Mesenchymal stem cell (in vitro differentiated cells and primary cell): ENCODE data around the gene SDF4.

Experiments
- DNase-seq: peaks from one replicate; pipeline ENCODE4 v3.0.0-alpha.2; 2013
- H2AFZ ChIP-seq: one replicate; pipeline ENCODE4 v1.6.1; 2013; ENCODE audit warnings: low read depth, mild to moderate bottlenecking, control low read depth, inconsistent platforms, low read length, moderate library complexity
- H2AK5ac ChIP-seq: 2 replicates; pipeline ENCODE4 v1.6.1; 2013; ENCODE audit warnings: low read length, moderate library complexity, mild to moderate bottlenecking, inconsistent platforms; ENCODE audit not compliant: severe bottlenecking
- H2BK120ac ChIP-seq: one replicate; pipeline ENCODE4 v1.6.1; 2013; ENCODE audit warnings: low read depth, mild to moderate bottlenecking, inconsistent platforms, low read length, moderate library complexity
- H2BK12ac ChIP-seq, 2 experiments: one replicate each; pipeline ENCODE4 v1.6.1; 2013; ENCODE audit warnings: inconsistent platforms in 2 of 2, low read length in 2 of 2, mild to moderate bottlenecking in 2 of 2, moderate library complexity in 2 of 2, control low read depth in 1 of 2
- H2BK15ac ChIP-seq: one replicate; pipeline ENCODE4 v1.6.1; 2013; ENCODE audit warnings: mild to moderate bottlenecking, low read depth, inconsistent platforms; ENCODE audit not compliant: poor library complexity, severe bottlenecking
- H2BK5ac ChIP-seq: 2 replicates; pipeline ENCODE4 v1.6.1; 2013; ENCODE audit warnings: low read depth, mild to moderate bottlenecking, low read length, control low read depth, inconsistent platforms; ENCODE audit not compliant: poor library complexity, severe bottlenecking
- H3K14ac ChIP-seq, 2 experiments: one replicate each; pipeline ENCODE4 v1.6.1; 2013; ENCODE audit warnings: inconsistent platforms in 2 of 2, low read length in 2 of 2, control low read depth in 1 of 2, mild to moderate bottlenecking in 1 of 2, moderate library complexity in 1 of 2
- H3K18ac ChIP-seq, 2 experiments: one replicate each; pipeline ENCODE4 v1.6.1; 2013; ENCODE audit warnings: inconsistent platforms in 2 of 2, low read length in 2 of 2, control low read depth in 1 of 2, low read depth in 1 of 2, mild to moderate bottlenecking in 1 of 2
- H3K23ac ChIP-seq, 2 experiments: one replicate each; pipeline ENCODE4 v1.6.1; 2013; ENCODE audit warnings: inconsistent platforms in 2 of 2, low read length in 2 of 2, mild to moderate bottlenecking in 2 of 2, moderate library complexity in 2 of 2, control low read depth in 1 of 2
- H3K27ac ChIP-seq: 2 replicates; pipeline ENCODE4 v1.5.1; 2013; ENCODE audit warnings: mild to moderate bottlenecking, moderate library complexity, low read length, control low read depth, inconsistent platforms; ENCODE audit not compliant: poor library complexity, severe bottlenecking
- H3K27me3 ChIP-seq, 2 experiments: 2 replicates each; pipeline versions ENCODE4 v1.6.1 to v1.7.0; 2013; ENCODE audit warnings: low read length in 2 of 2, mild to moderate bottlenecking in 2 of 2, moderate library complexity in 2 of 2, control low read depth in 1 of 2, inconsistent platforms in 1 of 2; ENCODE audit not compliant: control insufficient read depth in 1 of 2, insufficient read depth in 1 of 2
- H3K36me3 ChIP-seq, 2 experiments: 2 replicates each; pipeline versions ENCODE4 v1.6.1 to v1.7.0; 2013; ENCODE audit warnings: low read length in 2 of 2, control low read depth in 1 of 2, inconsistent platforms in 1 of 2, low read depth in 1 of 2, mild to moderate bottlenecking in 1 of 2; ENCODE audit not compliant: insufficient read depth in 2 of 2, control insufficient read depth in 1 of 2
- H3K4ac ChIP-seq, 2 experiments: one replicate each; pipeline ENCODE4 v1.6.1; 2013; ENCODE audit warnings: inconsistent platforms in 2 of 2, low read length in 2 of 2, mild to moderate bottlenecking in 2 of 2, moderate library complexity in 2 of 2, control low read depth in 1 of 2, low read depth in 1 of 2
- H3K4me1 ChIP-seq: 2 replicates; pipeline ENCODE4 v1.6.1; 2013; ENCODE audit warnings: low read depth, low read length, control low read depth; ENCODE audit not compliant: control insufficient read depth, insufficient read depth
- H3K4me2 ChIP-seq: 2 replicates; pipeline ENCODE4 v1.6.1; 2013; ENCODE audit warnings: low read length, mild to moderate bottlenecking, inconsistent platforms; ENCODE audit not compliant: poor library complexity, severe bottlenecking
- H3K4me3 ChIP-seq, 2 experiments: 2 replicates each; pipeline versions ENCODE4 v1.5.1 to v1.7.0; 2013; ENCODE audit warnings: low read length in 2 of 2, mild to moderate bottlenecking in 2 of 2, control low read depth in 1 of 2, low read depth in 1 of 2; ENCODE audit not compliant: insufficient read depth in 1 of 2
- H3K79me1 ChIP-seq: replicated peaks from 2 replicates; pipeline ENCODE4 v1.6.1; 2013; ENCODE audit warnings: mild to moderate bottlenecking, control low read depth, low read length, inconsistent platforms; ENCODE audit not compliant: poor library complexity, severe bottlenecking
- H3K9ac ChIP-seq: 2 replicates; pipeline ENCODE4 v1.7.0; 2013; ENCODE audit warnings: mild to moderate bottlenecking, low read length, moderate library complexity
- H3K9me3 ChIP-seq: 2 replicates; pipeline ENCODE4 v1.7.0; 2013; ENCODE audit warnings: mild to moderate bottlenecking, low read length; ENCODE audit not compliant: control insufficient read depth
- H4K8ac ChIP-seq: one replicate; pipeline ENCODE4 v1.6.1; 2013; ENCODE audit warnings: inconsistent platforms, mild to moderate bottlenecking, low read length, moderate library complexity
- H4K91ac ChIP-seq: one replicate; pipeline ENCODE4 v1.6.1; 2013; ENCODE audit warnings: mild to moderate bottlenecking, low read length, inconsistent platforms
- WGBS: methylation state at CpG from one replicate; pipeline ENCODE4 v1.1.7; 2013; ENCODE audit warnings: mixed read lengths; 5-methylcytosine and 5-hydroxymethylcytosine counted together

Gene SDF4

DNA sequence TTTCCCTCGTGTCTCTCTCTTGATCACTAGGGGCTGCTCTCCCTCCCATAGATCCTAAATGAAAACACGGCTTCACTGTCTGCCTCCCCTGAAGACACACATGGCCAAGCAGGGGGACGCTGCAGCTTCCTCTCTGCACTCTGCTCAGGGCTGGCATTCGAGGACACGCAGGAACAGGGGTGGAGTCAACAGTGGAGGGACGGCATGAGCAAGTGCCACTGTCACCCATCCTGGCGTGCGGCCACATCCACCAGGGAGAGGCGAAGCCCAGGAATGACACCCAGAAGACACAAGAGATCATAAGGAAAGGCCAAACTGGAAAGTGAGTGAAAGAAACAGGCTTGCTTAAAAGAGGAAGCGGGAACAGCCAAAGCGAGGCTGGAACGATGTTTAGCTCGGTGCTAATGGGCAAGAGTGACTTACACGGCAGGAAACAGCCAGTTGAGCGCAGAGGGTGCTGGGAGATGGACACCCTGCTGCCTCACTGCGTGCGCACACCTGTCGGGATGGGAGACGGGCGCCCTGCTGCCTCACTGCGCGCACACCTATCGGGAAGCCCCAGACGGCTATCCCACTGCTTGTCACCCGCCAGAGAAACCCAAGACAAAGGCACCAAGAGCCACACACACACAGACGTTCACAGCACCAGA is 28.3 kb upstream of the SDF4 start:
- Histone ChIP-seq H3K4me2 (no peak overlapping the region), H2BK120ac (no peak overlapping the region), H2BK12ac (no peak overlapping the region), H2BK15ac (no peak overlapping the region), H2AK5ac (no peak overlapping the region), H3K14ac (no peak overlapping the region), H3K4me3 (no peak overlapping the region), H3K79me1 (peaks cover 36% of the 10 kb centered on the region), H3K9me3 (no peaks in the 10 kb centered on the region), H3K27me3 (no peaks in the 10 kb centered on the region), H2BK5ac (no peak overlapping the region), H3K4me1 (peaks cover 35% of the 10 kb centered on the region), H3K9ac (no peak overlapping the region), H4K8ac (no peak overlapping the region), H3K27ac (no peak overlapping the region), H3K18ac (peak overlapping the region in 1 of 2 experiments; percentile 22), H4K91ac (peak overlapping the region; percentile 28), H3K36me3 (peaks cover 75 to 76% of the 10 kb centered on the region in 2 experiments), H2AFZ (no peak overlapping the region), H3K23ac (no peak overlapping the region), H3K4ac (no peak overlapping the region)
- 91% methylated on average over 26 of the region's 26 CpGs for WGBS
- no peak for DNase-seq

DNA sequence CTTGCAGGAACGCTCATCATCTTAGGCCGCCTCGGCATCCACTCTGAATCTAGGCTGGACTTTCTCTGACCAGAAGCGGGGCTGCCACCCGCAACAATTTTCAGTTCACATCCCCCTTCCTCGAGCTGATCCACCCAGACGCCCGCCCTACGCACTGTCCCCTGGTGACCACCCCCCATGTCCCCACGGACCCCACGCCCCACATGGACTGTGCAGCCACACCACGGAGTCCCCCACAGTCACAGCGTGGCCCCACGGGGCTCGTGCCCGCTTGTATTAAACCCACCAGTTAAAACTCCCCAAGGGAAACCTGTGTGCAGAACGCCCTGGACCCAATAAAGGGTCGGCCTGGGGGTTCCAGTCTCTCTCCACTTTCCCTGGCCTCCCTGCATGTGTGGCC is 27.7 kb upstream of the SDF4 start:
- peaks cover 39% of the 10 kb centered on the region for H3K79me1 ChIP-seq
- H3K4ac ChIP-seq, result no peak overlapping the region
- H4K91ac ChIP-seq, result no peak overlapping the region
- H3K4me2 ChIP-seq, result no peak overlapping the region
- H4K8ac ChIP-seq, result no peak overlapping the region
- no peak overlapping the region for H2AK5ac ChIP-seq
- H3K4me1 ChIP-seq, result peaks cover 32% of the 10 kb centered on the region
- H3K9ac ChIP-seq, result no peak overlapping the region
- H2AFZ ChIP-seq, result no peak overlapping the region
- H3K23ac ChIP-seq, result no peak overlapping the region
- H2BK15ac ChIP-seq, result no peak overlapping the region
- H3K18ac ChIP-seq, result no peak overlapping the region
- H3K14ac ChIP-seq, result no peak overlapping the region
- no peak overlapping the region for H2BK12ac ChIP-seq
- H3K4me3 ChIP-seq, result no peak overlapping the region
- H2BK5ac ChIP-seq, result no peak overlapping the region
- H3K27me3 ChIP-seq, result no peaks in the 10 kb centered on the region
- peaks cover 75 to 82% of the 10 kb centered on the region in 2 experiments for H3K36me3 ChIP-seq
- H3K9me3 ChIP-seq, result no peaks in the 10 kb centered on the region
- 98% methylated on average over 18 of the region's 18 CpGs for WGBS
- no peak overlapping the region for H3K27ac ChIP-seq
- no peak overlapping the region for H2BK120ac ChIP-seq
- no peak for DNase-seq

DNA sequence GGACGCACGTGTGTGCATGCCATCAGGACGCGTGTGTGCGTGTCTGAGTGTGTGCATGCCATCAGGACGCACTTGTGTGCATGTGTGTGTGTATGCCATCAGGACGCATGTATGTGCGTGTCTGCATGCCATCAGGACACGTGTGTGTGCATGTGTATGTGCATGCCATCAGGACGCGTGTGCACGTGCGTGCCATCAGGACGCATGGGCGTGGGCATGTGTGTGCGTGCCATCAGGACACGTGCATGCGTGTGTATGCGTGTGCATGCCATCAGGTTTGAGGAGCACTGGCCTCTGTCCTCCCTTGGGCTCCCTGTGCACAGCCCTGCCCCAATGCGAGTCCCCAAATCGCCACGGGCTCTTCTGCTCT is 27.3 kb upstream of the SDF4 start:
- DNase-seq, result no peak
- H3K27ac ChIP-seq, result no peak overlapping the region
- H2BK15ac ChIP-seq, result no peak overlapping the region
- H3K14ac ChIP-seq, result no peak overlapping the region
- H4K91ac ChIP-seq, result peak overlapping the region; percentile 29
- H2AK5ac ChIP-seq, result no peak overlapping the region
- H2BK120ac ChIP-seq, result no peak overlapping the region
- H3K4ac ChIP-seq, result no peak overlapping the region
- H3K4me2 ChIP-seq, result no peak overlapping the region
- H3K27me3 ChIP-seq, result no peaks in the 10 kb centered on the region
- H3K9me3 ChIP-seq, result no peaks in the 10 kb centered on the region
- no peak overlapping the region for H2BK12ac ChIP-seq
- peaks cover 74 to 83% of the 10 kb centered on the region in 2 experiments for H3K36me3 ChIP-seq
- WGBS, result 97% methylated on average over 22 of the region's 22 CpGs
- no peak overlapping the region for H3K9ac ChIP-seq
- no peak overlapping the region for H2AFZ ChIP-seq
- peaks cover 29% of the 10 kb centered on the region for H3K4me1 ChIP-seq
- H4K8ac ChIP-seq, result no peak overlapping the region
- H3K18ac ChIP-seq, result no peak overlapping the region
- H3K79me1 ChIP-seq, result peaks cover 40% of the 10 kb centered on the region
- no peak overlapping the region for H2BK5ac ChIP-seq
- H3K23ac ChIP-seq, result no peak overlapping the region
- peak overlapping the region in 1 of 2 experiments; percentile 5 for H3K4me3 ChIP-seq

GRCh38 chr1:1256956-1257871 is 25.4 kb upstream of the SDF4 start:
- Histone ChIP-seq H2BK5ac (no peak overlapping the region), H3K27ac (no peak overlapping the region), H2BK12ac (no peak overlapping the region), H3K79me1 (peaks cover 44% of the 10 kb centered on the region), H3K4me1 (peaks cover 25% of the 10 kb centered on the region), H3K36me3 (peaks cover 74 to 89% of the 10 kb centered on the region in 2 experiments), H3K9me3 (no peaks in the 10 kb centered on the region), H3K14ac (no peak overlapping the region), H3K27me3 (no peaks in the 10 kb centered on the region), H3K9ac (no peak overlapping the region), H3K4ac (no peak overlapping the region), H4K91ac (no peak overlapping the region), H2AFZ (no peak overlapping the region), H4K8ac (no peak overlapping the region), H3K4me2 (no peak overlapping the region), H2BK15ac (no peak overlapping the region), H2AK5ac (no peak overlapping the region), H3K18ac (no peak overlapping the region), H3K23ac (no peak overlapping the region), H3K4me3 (no peak overlapping the region), H2BK120ac (no peak overlapping the region)
- DNase-seq, result no peak
- 96% methylated on average over 25 of the region's 31 CpGs for WGBS
